ENCODE measurements around the gene ISM1. TPM values are rescaled to one million over a fixed set of nuclear protein-coding genes. Genes with fewer than 3 reads are reported as not detected.

The ISM1 gene
- total and polyA plus RNA-seq, 2 of the 13 experiments (the other 11 are each of a cell fraction or from before 2014, with no cell fraction given): 0.40 to 1.4 TPM

DNA sequence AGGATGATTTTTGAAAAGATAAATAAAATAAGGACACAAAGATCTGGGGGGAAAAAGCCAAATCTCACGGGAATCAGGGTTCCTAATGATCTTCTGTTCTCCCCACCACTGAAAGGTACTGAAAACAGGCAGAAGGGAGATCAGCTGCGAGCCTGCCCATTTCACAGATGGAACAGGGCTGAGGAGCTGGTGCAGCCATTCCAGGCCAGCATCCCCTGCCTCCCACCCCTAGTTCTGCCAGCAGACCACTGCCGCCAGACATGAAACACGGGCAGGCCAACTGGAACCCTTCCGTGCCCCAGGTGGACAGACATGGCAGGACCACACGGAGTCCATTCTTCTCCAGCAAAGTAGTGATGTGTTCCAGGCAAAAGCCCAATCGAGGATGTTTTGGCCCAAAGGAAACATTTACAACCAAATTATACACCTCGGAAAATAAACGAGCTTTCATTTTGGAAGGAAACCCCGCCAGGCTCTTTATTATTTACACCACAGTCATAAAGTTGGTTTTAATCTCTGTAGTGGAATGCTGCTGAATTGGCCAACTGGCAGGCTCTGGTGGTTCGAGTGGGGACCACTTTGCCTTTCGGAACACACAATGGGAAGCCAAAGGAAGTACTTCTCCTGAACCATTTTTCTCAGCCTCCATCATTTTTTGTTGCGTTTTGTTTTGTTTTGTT is 28.2 kb downstream of the ISM1 start:
- FAIRE-seq: no peak
- intact Hi-C loops (cut with micrococcal nuclease; ENCODE audit: unreplicated experiment): loop anchor here (10.0 kb wide), 1 partner anchor 536 kb away; the partner anchor contains the start of genes ESF1 and NDUFAF5

GRCh38 chr20:13249798-13250170 is 28.7 kb downstream of the ISM1 start:
- Histone ChIP-seq H3K79me2 (ENCODE audit: insufficient read depth, low read length) (no peaks in the 10 kb centered on the region), H3K9me3 (ENCODE audit: low read length) (no peaks in the 10 kb centered on the region), H3K4me2 (ENCODE audit: low read depth, low read length) (no peak overlapping the region), H3K9ac (ENCODE audit: insufficient read depth, low read depth, low read length) (no peak overlapping the region), H2AFZ (ENCODE audit: low read length) (no peak overlapping the region), H4K20me1 (ENCODE audit: insufficient read depth, low read length) (no peaks in the 10 kb centered on the region), H3K4me3 (replicated peaks in 1 of 3; ENCODE audit: insufficient read depth in 1 of 3, low read depth in 2 of 3, low read length in 3 of 3) (no peak overlapping the region), H3K4me1 (ENCODE audit: insufficient read depth, low read length) (peaks cover 57% of the 10 kb centered on the region), H3K27me3 (ENCODE audit: control insufficient read depth in 1 of 2, insufficient read depth in 2 of 2, low read length in 2 of 2) (no peaks in the 10 kb centered on the region), H3K36me3 (replicated peaks in 1 of 2; ENCODE audit: control insufficient read depth in 1 of 2, insufficient read depth in 2 of 2, low read length in 2 of 2) (no peaks in the 10 kb centered on the region), H3K27ac (ENCODE audit: extremely low read length, insufficient read depth, low read length) (no peak overlapping the region)
- ChIA-PET CTCF (ENCODE audit: low intra/inter-chr PET ratio, low total read pairs) (no interaction called here), POLR2A (no interaction called here)
- intact Hi-C loops (cut with micrococcal nuclease; ENCODE audit: unreplicated experiment): loop anchor here (10.0 kb wide), 1 partner anchor 535 kb away; the partner anchor contains the start of genes ESF1 and NDUFAF5
- TF ChIP-seq TP53 (CRISPR knock-in tag; conservative IDR thresholded peaks at IDR 0.05) (no peak), ZFP90 (CRISPR knock-in tag; IDR thresholded peaks at IDR 0.05; ENCODE audit: borderline replicate concordance) (no peak), ESRRA (CRISPR knock-in tag; IDR thresholded peaks at IDR 0.05; ENCODE audit: low read depth) (no peak)
- TF ChIP-seq, protein P1, sequence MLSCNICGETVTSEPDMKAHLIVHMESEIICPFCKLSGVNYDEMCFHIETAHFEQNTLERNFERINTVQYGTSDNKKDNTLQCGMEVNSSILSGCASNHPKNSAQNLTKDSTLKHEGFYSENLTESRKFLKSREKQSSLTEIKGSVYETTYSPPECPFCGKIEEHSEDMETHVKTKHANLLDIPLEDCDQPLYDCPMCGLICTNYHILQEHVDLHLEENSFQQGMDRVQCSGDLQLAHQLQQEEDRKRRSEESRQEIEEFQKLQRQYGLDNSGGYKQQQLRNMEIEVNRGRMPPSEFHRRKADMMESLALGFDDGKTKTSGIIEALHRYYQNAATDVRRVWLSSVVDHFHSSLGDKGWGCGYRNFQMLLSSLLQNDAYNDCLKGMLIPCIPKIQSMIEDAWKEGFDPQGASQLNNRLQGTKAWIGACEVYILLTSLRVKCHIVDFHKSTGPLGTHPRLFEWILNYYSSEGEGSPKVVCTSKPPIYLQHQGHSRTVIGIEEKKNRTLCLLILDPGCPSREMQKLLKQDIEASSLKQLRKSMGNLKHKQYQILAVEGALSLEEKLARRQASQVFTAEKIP (CRISPR knock-in tag; IDR thresholded peaks at IDR 0.05; ENCODE audit: borderline replicate concordance): no peak
- TF ChIP-seq, protein P2, sequence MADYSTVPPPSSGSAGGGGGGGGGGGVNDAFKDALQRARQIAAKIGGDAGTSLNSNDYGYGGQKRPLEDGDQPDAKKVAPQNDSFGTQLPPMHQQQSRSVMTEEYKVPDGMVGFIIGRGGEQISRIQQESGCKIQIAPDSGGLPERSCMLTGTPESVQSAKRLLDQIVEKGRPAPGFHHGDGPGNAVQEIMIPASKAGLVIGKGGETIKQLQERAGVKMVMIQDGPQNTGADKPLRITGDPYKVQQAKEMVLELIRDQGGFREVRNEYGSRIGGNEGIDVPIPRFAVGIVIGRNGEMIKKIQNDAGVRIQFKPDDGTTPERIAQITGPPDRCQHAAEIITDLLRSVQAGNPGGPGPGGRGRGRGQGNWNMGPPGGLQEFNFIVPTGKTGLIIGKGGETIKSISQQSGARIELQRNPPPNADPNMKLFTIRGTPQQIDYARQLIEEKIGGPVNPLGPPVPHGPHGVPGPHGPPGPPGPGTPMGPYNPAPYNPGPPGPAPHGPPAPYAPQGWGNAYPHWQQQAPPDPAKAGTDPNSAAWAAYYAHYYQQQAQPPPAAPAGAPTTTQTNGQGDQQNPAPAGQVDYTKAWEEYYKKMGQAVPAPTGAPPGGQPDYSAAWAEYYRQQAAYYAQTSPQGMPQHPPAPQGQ (CRISPR knock-in tag; IDR thresholded peaks at IDR 0.05; ENCODE audit: borderline replicate concordance): no peak
- no peak for ATAC-seq
- BruUV-seq (replicated peaks): no TSS peak
- no peak for DNase-seq (ENCODE audit: low spot score)
- no peak for FAIRE-seq
- 93% methylated on average over 4 of the region's 4 CpGs for WGBS (ENCODE audit: low lambda C conversion rate)
- in situ Hi-C loops (cut with HindIII; ENCODE audit: extremely low pct_ligation_motif_present, low pct_unique_long_range_greater_than_20kb): loop anchor here (5.0 kb wide), 1 partner anchor 132 kb away; no protein-coding TSS in a partner anchor

More for the DNA sequence above, 28.2 kb downstream of the ISM1 start:
- Histone ChIP-seq H3K36me3 (replicated peaks in 1 of 2; ENCODE audit: control insufficient read depth in 1 of 2, insufficient read depth in 2 of 2, low read length in 2 of 2) (no peaks in the 10 kb centered on the region), H3K4me3 (replicated peaks in 1 of 3; ENCODE audit: insufficient read depth in 1 of 3, low read depth in 2 of 3, low read length in 3 of 3) (no peak overlapping the region), H3K9ac (ENCODE audit: insufficient read depth, low read depth, low read length) (no peak overlapping the region), H2AFZ (ENCODE audit: low read length) (no peak overlapping the region), H3K4me2 (ENCODE audit: low read depth, low read length) (no peak overlapping the region), H3K79me2 (ENCODE audit: insufficient read depth, low read length) (no peaks in the 10 kb centered on the region), H3K4me1 (ENCODE audit: insufficient read depth, low read length) (peaks cover 62% of the 10 kb centered on the region), H3K27me3 (ENCODE audit: control insufficient read depth in 1 of 2, insufficient read depth in 2 of 2, low read length in 2 of 2) (no peaks in the 10 kb centered on the region), H3K27ac (ENCODE audit: extremely low read length, insufficient read depth, low read length) (no peak overlapping the region), H4K20me1 (ENCODE audit: insufficient read depth, low read length) (no peaks in the 10 kb centered on the region), H3K9me3 (ENCODE audit: low read length) (no peaks in the 10 kb centered on the region)
- in situ Hi-C loops (cut with HindIII; ENCODE audit: extremely low pct_ligation_motif_present, low pct_unique_long_range_greater_than_20kb): no loop called here
- ATAC-seq: no peak
- 95% methylated on average over 13 of the region's 13 CpGs for WGBS (ENCODE audit: low lambda C conversion rate)
- CTCF ChIA-PET (ENCODE audit: low intra/inter-chr PET ratio, low total read pairs): no interaction called here
- DNase-seq (ENCODE audit: low spot score): no peak
- POLR2A ChIA-PET: no interaction called here
- BruUV-seq (replicated peaks): no TSS peak
- no peak for TF ChIP-seq RAD21 (CRISPR knock-in tag; IDR thresholded peaks at IDR 0.05)
- TF ChIP-seq SP4 (CRISPR knock-in tag; IDR thresholded peaks at IDR 0.05): no peak
- no peak for TF ChIP-seq CENPBD1 (CRISPR knock-in tag; IDR thresholded peaks at IDR 0.05; ENCODE audit: borderline replicate concordance, low read depth)
- peak; percentile 26; the same call in 1 of the 2 replicates for TF ChIP-seq ZNF768 (CRISPR knock-in tag; IDR thresholded peaks at IDR 0.05)
- no peak for TF ChIP-seq ZNF207 (IDR thresholded peaks at IDR 0.05; ENCODE audit: borderline replicate concordance)
- no peak for TF ChIP-seq ZNF775 (CRISPR knock-in tag; IDR thresholded peaks at IDR 0.05; ENCODE audit: borderline replicate concordance)
- TF ChIP-seq ZNF629 (CRISPR knock-in tag; conservative IDR thresholded peaks at IDR 0.05): peak; percentile 74

Data from HepG2 (cell line).